CD14-positive monocyte (primary cell): Measurements from ENCODE around the gene SPNS1. TPM values are rescaled to one million over a fixed set of nuclear protein-coding genes. Genes with fewer than 3 reads are reported as not detected.
A peak's percentile ranks its signal among the peaks of the same experiment; 100 is the strongest.

Experiments
- DNase-seq, 3 donors: peaks; one replicate each; pipeline ENCODE4 v3.0.0-alpha.2; 2011 to 2022
- H2AFZ ChIP-seq: 2 replicates; pipeline ENCODE4 v1.6.0; 2012; ENCODE audit warnings: mild to moderate bottlenecking, low read depth, low read length, inconsistent platforms; ENCODE audit not compliant: insufficient read depth, poor library complexity, severe bottlenecking
- H3K27ac ChIP-seq, 2 donors: 1 replicate in 1 of 2; 2 replicates in 1 of 2; pipeline ENCODE4 v1.5.1; 2012 to 2013; ENCODE audit warnings: low read length in 2 of 2, control low read depth in 1 of 2, inconsistent platforms in 1 of 2, low read depth in 1 of 2, mild to moderate bottlenecking in 1 of 2
- H3K27me3 ChIP-seq, 2 donors: one replicate each; pipeline versions ENCODE4 v1.6.0 to v1.6.1; 2011 to 2013; ENCODE audit warnings: low read length in 2 of 2; ENCODE audit not compliant: control insufficient read depth in 2 of 2, insufficient read depth in 2 of 2
- H3K36me3 ChIP-seq, 2 donors: replicated peaks in 1 of 2; 1 replicate in 1 of 2; 2 replicates in 1 of 2; pipeline versions ENCODE4 v1.5.1 to v1.6.1; 2012 to 2013; ENCODE audit warnings: low read length in 2 of 2, control low read depth in 1 of 2, inconsistent platforms in 1 of 2, mild to moderate bottlenecking in 1 of 2; ENCODE audit not compliant: insufficient read depth in 2 of 2, control insufficient read depth in 1 of 2
- H3K4me1 ChIP-seq, 2 donors: 1 replicate in 1 of 2; 2 replicates in 1 of 2; pipeline versions ENCODE4 v1.5.1 to v1.6.1; 2012 to 2013; ENCODE audit warnings: low read length in 2 of 2, control low read depth in 1 of 2, inconsistent platforms in 1 of 2, mild to moderate bottlenecking in 1 of 2, moderate library complexity in 1 of 2; ENCODE audit not compliant: insufficient read depth in 2 of 2, control insufficient read depth in 1 of 2
- H3K4me2 ChIP-seq: replicated peaks from 2 replicates; pipeline ENCODE3; 2012; ENCODE audit warnings: low read length, moderate library complexity, mild to moderate bottlenecking; ENCODE audit not compliant: poor library complexity, severe bottlenecking; ENCODE audit errors: extremely low read depth
- H3K4me3 ChIP-seq, 3 experiments: fragments of 200-600 bp in 1 of 3; sonication (generic) in 1 of 3; replicated peaks in 1 of 3; 1 replicate in 2 of 3; 2 replicates in 1 of 3; pipeline ENCODE4 v1.5.1; 2011 to 2013; ENCODE audit warnings: low read length in 3 of 3, mild to moderate bottlenecking in 3 of 3, control low read depth in 2 of 3, low read depth in 2 of 3, inconsistent platforms in 1 of 3, moderate library complexity in 1 of 3
- H3K79me2 ChIP-seq: 2 replicates; pipeline ENCODE4 v1.6.0; 2012; ENCODE audit warnings: mild to moderate bottlenecking, control low read depth, inconsistent platforms, low read length, moderate library complexity; ENCODE audit not compliant: insufficient read depth
- H3K9ac ChIP-seq: 2 replicates; pipeline ENCODE4 v1.6.0; 2017; ENCODE audit warnings: low read length, mild to moderate bottlenecking; ENCODE audit not compliant: insufficient read depth, poor library complexity, severe bottlenecking
- H3K9me3 ChIP-seq, 2 donors: replicated peaks in 1 of 2; 1 replicate in 1 of 2; 2 replicates in 1 of 2; pipeline versions ENCODE4 v1.5.1 to v1.6.1; 2012 to 2013; ENCODE audit warnings: low read length in 2 of 2, control low read depth in 1 of 2; ENCODE audit not compliant: control insufficient read depth in 1 of 2, insufficient read depth in 1 of 2
- H4K20me1 ChIP-seq: 2 replicates; pipeline ENCODE4 v1.6.0; 2012; ENCODE audit warnings: mild to moderate bottlenecking, low read length, control low read depth, moderate library complexity; ENCODE audit not compliant: insufficient read depth
- H3K27ac Mint-ChIP-seq, 7 donors: one replicate each; pipeline ENCODE4 v1.8.0; 2020; ENCODE audit warnings: mild to moderate bottlenecking in 7 of 7, mixed read lengths in 7 of 7, moderate library complexity in 6 of 7, inconsistent platforms in 2 of 7
- H3K27me3 Mint-ChIP-seq, 3 donors: one replicate each; pipeline ENCODE4 v1.8.0; 2021 to 2022; ENCODE audit warnings: low read depth in 3 of 3, mild to moderate bottlenecking in 3 of 3, mixed read lengths in 3 of 3, moderate library complexity in 3 of 3, inconsistent platforms in 1 of 3
- H3K36me3 Mint-ChIP-seq, 2 donors: one replicate each; pipeline ENCODE4 v1.8.0; 2020; ENCODE audit warnings: mixed read lengths in 2 of 2, inconsistent platforms in 1 of 2, mild to moderate bottlenecking in 1 of 2
- H3K4me1 Mint-ChIP-seq: one replicate; pipeline ENCODE4 v1.8.0; 2020; ENCODE audit warnings: mild to moderate bottlenecking, mixed read lengths
- H3K4me3 Mint-ChIP-seq, 2 donors: one replicate each; pipeline ENCODE4 v1.8.0; 2020; ENCODE audit warnings: mild to moderate bottlenecking in 2 of 2, mixed read lengths in 2 of 2, moderate library complexity in 1 of 2
- H3K9me3 Mint-ChIP-seq, 7 donors: one replicate each; pipeline ENCODE4 v1.8.0; 2020 to 2022; ENCODE audit warnings: mixed read lengths in 7 of 7, mild to moderate bottlenecking in 6 of 7, moderate library complexity in 6 of 7, inconsistent platforms in 2 of 7
- CTCF ChIP-seq: fragments of 200-600 bp; IDR thresholded peaks from one replicate; pipeline ENCODE4 v1.8.0; 2022; ENCODE audit warnings: antibody characterized with exemption, mild to moderate bottlenecking
- WGBS: methylation state at CpG from one replicate; pipeline ENCODE4 v1.1.5; 2013; ENCODE audit warnings: missing lambda C conversion rate; ENCODE audit not compliant: insufficient coverage; 5-methylcytosine and 5-hydroxymethylcytosine counted together
- intact Hi-C, 2 donors: fragments of 100-400 bp; cut with micrococcal nuclease; formaldehyde crosslinking; loops; one replicate each; pipeline versions ENCODE4 v1.15.0 to v1.15.1; 2023
- polyA plus RNA-seq, 3 donors: library from polyadenylated mRNA; depleted of rRNA in 1 of 3; unstranded in 2 of 3; stranded (reverse) in 1 of 3; fragments of 300-500 nt in 2 of 3; fragments of >200 nt in 1 of 3; fragmentation: Illumina TruSeq in 2 of 3; gene quantifications; 1 replicate in 2 of 3; 2 replicates in 1 of 3; pipeline ENCODE4 v1.2.3, GENCODE V29; 2012 to 2021

The SPNS1 gene
- polyA plus RNA-seq, 3 donors, result 93.4 to 104 (median 97.2) TPM

GRCh38 chr16:28958216-28958615 lies 16.4 kb upstream of the SPNS1 start:
- no peak overlapping the region for H3K4me3 ChIP-seq
- intact Hi-C loops, result no loop called here
- H3K9ac ChIP-seq, result no peak overlapping the region
- 82% methylated on average over 4 of the region's 9 CpGs for WGBS
- no peaks in the 10 kb centered on the region for H3K27me3 ChIP-seq
- Mint-ChIP-seq H3K27ac (peak overlapping the region in 3 of 7 donors; percentile 9 to 50 (median 26)), H3K4me1 (peaks cover under 1% of the 10 kb centered on the region), H3K36me3 (peaks cover 78 to 96% of the 10 kb centered on the region in 2 donors), H3K9me3 (no peaks in the 10 kb centered on the region), H3K27me3 (no peaks in the 10 kb centered on the region), H3K4me3 (no peak overlapping the region)
- H4K20me1 ChIP-seq, result no peaks in the 10 kb centered on the region
- H2AFZ ChIP-seq, result no peak overlapping the region
- H3K9me3 ChIP-seq, result no peaks in the 10 kb centered on the region
- DNase-seq, result no peak
- no peak overlapping the region for H3K4me2 ChIP-seq
- no peaks in the 10 kb centered on the region for H3K4me1 ChIP-seq
- peaks cover 75 to 96% of the 10 kb centered on the region in 2 donors for H3K36me3 ChIP-seq
- peaks cover 9% of the 10 kb centered on the region for H3K79me2 ChIP-seq
- H3K27ac ChIP-seq, result no peak overlapping the region
- no peak for TF ChIP-seq CTCF

GRCh38 chr16:28958836-28959235 lies 15.7 kb upstream of the SPNS1 start:
- DNase-seq, result no peak
- Histone ChIP-seq H3K4me2 (no peak overlapping the region), H3K27me3 (no peaks in the 10 kb centered on the region), H3K4me3 (no peak overlapping the region), H3K27ac (no peak overlapping the region), H3K9me3 (no peaks in the 10 kb centered on the region), H3K9ac (no peak overlapping the region), H2AFZ (no peak overlapping the region), H3K79me2 (peaks cover 3% of the 10 kb centered on the region), H4K20me1 (no peaks in the 10 kb centered on the region), H3K4me1 (no peaks in the 10 kb centered on the region), H3K36me3 (peaks cover 80 to 96% of the 10 kb centered on the region in 2 donors)
- Mint-ChIP-seq H3K9me3 (no peaks in the 10 kb centered on the region), H3K27ac (peak overlapping the region in 2 of 7 donors; percentile 26 to 53), H3K36me3 (peaks cover 78 to 96% of the 10 kb centered on the region in 2 donors), H3K4me3 (no peak overlapping the region), H3K4me1 (no peaks in the 10 kb centered on the region), H3K27me3 (no peaks in the 10 kb centered on the region)
- no peak for TF ChIP-seq CTCF
- intact Hi-C loops, result no loop called here
- WGBS, result 100% methylated on average over 2 of the region's 6 CpGs
